ENCODE results near the gene NPM1.
"Not testable (repeated sequence)": the region's sequence is repeated elsewhere in the genome, so short reads cannot be mapped to it uniquely, and the experiment has no call there.

The NPM1 gene

DNA sequence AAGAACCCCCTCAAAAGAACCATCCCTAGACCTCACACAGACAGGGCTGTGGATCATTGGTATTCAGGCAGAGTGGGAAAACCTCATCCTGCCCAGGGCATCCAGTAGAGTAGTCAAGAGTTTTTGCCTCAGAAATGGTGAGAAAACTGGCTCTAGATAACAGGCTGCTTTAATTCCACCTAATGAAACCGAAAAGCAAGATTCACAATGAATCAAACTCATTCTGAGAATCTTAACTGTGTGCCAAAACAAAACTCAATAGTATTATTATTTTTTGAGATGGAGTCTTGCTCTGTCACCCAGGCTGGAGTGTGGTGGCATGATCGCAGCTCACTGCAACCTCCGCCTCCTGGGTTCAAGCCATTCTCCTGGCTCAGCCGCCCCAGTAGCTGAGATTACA, 17.8 kb upstream of the NPM1 start:
- no peak for ATAC-seq
- no peak for TF ChIP-seq TSHZ2 (CRISPR knock-in tag; IDR thresholded peaks at IDR 0.05)
- no peak for TF ChIP-seq RARB (CRISPR knock-in tag; IDR thresholded peaks at IDR 0.05)

GRCh38 chr5:171370881-171371280, 16.8 kb upstream of the NPM1 start:
- not testable (repeated sequence) for ATAC-seq

GRCh38 chr5:171371326-171371725, 16.3 kb upstream of the NPM1 start:
- TF ChIP-seq RARB (CRISPR knock-in tag; IDR thresholded peaks at IDR 0.05), result no peak
- no peak for TF ChIP-seq GLIS3 (CRISPR knock-in tag; IDR thresholded peaks at IDR 0.05)
- TF ChIP-seq, protein P1, sequence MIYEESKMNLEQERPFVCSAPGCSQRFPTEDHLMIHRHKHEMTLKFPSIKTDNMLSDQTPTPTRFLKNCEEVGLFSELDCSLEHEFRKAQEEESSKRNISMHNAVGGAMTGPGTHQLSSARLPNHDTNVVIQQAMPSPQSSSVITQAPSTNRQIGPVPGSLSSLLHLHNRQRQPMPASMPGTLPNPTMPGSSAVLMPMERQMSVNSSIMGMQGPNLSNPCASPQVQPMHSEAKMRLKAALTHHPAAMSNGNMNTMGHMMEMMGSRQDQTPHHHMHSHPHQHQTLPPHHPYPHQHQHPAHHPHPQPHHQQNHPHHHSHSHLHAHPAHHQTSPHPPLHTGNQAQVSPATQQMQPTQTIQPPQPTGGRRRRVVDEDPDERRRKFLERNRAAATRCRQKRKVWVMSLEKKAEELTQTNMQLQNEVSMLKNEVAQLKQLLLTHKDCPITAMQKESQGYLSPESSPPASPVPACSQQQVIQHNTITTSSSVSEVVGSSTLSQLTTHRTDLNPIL (CRISPR knock-in tag; IDR thresholded peaks at IDR 0.05; ENCODE audit: low read depth), result no peak
- no peak for TF ChIP-seq ZFP30 (CRISPR knock-in tag; IDR thresholded peaks at IDR 0.05)
- TF ChIP-seq PATZ1 (CRISPR knock-in tag; IDR thresholded peaks at IDR 0.05; ENCODE audit: borderline replicate concordance), result no peak
- no peak for TF ChIP-seq TCF4 (CRISPR knock-in tag; IDR thresholded peaks at IDR 0.05; ENCODE audit: borderline replicate concordance)
- TF ChIP-seq, protein P2, sequence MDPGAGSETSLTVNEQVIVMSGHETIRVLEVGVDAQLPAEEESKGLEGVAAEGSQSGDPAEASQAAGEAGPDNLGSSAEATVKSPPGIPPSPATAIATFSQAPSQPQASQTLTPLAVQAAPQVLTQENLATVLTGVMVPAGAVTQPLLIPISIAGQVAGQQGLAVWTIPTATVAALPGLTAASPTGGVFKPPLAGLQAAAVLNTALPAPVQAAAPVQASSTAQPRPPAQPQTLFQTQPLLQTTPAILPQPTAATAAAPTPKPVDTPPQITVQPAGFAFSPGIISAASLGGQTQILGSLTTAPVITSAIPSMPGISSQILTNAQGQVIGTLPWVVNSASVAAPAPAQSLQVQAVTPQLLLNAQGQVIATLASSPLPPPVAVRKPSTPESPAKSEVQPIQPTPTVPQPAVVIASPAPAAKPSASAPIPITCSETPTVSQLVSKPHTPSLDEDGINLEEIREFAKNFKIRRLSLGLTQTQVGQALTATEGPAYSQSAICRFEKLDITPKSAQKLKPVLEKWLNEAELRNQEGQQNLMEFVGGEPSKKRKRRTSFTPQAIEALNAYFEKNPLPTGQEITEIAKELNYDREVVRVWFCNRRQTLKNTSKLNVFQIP (CRISPR knock-in tag; IDR thresholded peaks at IDR 0.05; ENCODE audit: borderline replicate concordance, low read depth), result no peak
- no peak for TF ChIP-seq ISL1 (CRISPR knock-in tag; IDR thresholded peaks at IDR 0.05)
- no peak for TF ChIP-seq BACH2 (CRISPR knock-in tag; IDR thresholded peaks at IDR 0.05; ENCODE audit: borderline replicate concordance)
- TF ChIP-seq ZFP3 (CRISPR knock-in tag; IDR thresholded peaks at IDR 0.05), result no peak
- TF ChIP-seq ESRRG (CRISPR knock-in tag; IDR thresholded peaks at IDR 0.05), result no peak
- TF ChIP-seq ZC3H10 (CRISPR knock-in tag; IDR thresholded peaks at IDR 0.05), result no peak
- TF ChIP-seq TSHZ2 (CRISPR knock-in tag; IDR thresholded peaks at IDR 0.05), result no peak
- no peak for ATAC-seq

- ATAC-seq, result no peak
- TF ChIP-seq TCF4 (CRISPR knock-in tag; IDR thresholded peaks at IDR 0.05; ENCODE audit: borderline replicate concordance), result no peak
- no peak for TF ChIP-seq ISL1 (CRISPR knock-in tag; IDR thresholded peaks at IDR 0.05)
- TF ChIP-seq PPARA (CRISPR knock-in tag; IDR thresholded peaks at IDR 0.05; ENCODE audit: borderline replicate concordance), result no peak
- no peak for TF ChIP-seq ZFP30 (CRISPR knock-in tag; IDR thresholded peaks at IDR 0.05)
- TF ChIP-seq GLIS3 (CRISPR knock-in tag; IDR thresholded peaks at IDR 0.05), result no peak
- TF ChIP-seq, protein P1 (CRISPR knock-in tag; IDR thresholded peaks at IDR 0.05; ENCODE audit: low read depth), result no peak
- TF ChIP-seq ZNF8 (CRISPR knock-in tag; IDR thresholded peaks at IDR 0.05), result no peak
- no peak for TF ChIP-seq ZNF70 (CRISPR knock-in tag; IDR thresholded peaks at IDR 0.05)
- no peak for TF ChIP-seq ARNTL (CRISPR knock-in tag; IDR thresholded peaks at IDR 0.05; ENCODE audit: borderline replicate concordance, low read depth)
- TF ChIP-seq, protein P2 (CRISPR knock-in tag; IDR thresholded peaks at IDR 0.05; ENCODE audit: borderline replicate concordance, low read depth), result no peak
- no peak for TF ChIP-seq ZFP3 (CRISPR knock-in tag; IDR thresholded peaks at IDR 0.05)
- TF ChIP-seq OSR1 (CRISPR knock-in tag; IDR thresholded peaks at IDR 0.05), result no peak
- no peak for TF ChIP-seq BACH2 (CRISPR knock-in tag; IDR thresholded peaks at IDR 0.05; ENCODE audit: borderline replicate concordance)
- no peak for TF ChIP-seq PATZ1 (CRISPR knock-in tag; IDR thresholded peaks at IDR 0.05; ENCODE audit: borderline replicate concordance)
- no peak for TF ChIP-seq TOX (CRISPR knock-in tag; IDR thresholded peaks at IDR 0.05; ENCODE audit: borderline replicate concordance)
- TF ChIP-seq ESRRG (CRISPR knock-in tag; IDR thresholded peaks at IDR 0.05), result no peak
- no peak for TF ChIP-seq RARB (CRISPR knock-in tag; IDR thresholded peaks at IDR 0.05)
- TF ChIP-seq ZC3H10 (CRISPR knock-in tag; IDR thresholded peaks at IDR 0.05), result no peak
Measured at GRCh38 chr5:171379961-171380360, 7.7 kb upstream of the NPM1 start.

All from SK-N-SH treated with all-trans-retinoic acid at 6 μM for 48 hours (cell line).